HepG2 (cell line): ENCODE data around the gene PTGDR2. TPM values are rescaled to one million over a fixed set of nuclear protein-coding genes. Genes with fewer than 3 reads are reported as not detected.

Experiments
- AHDC1 ChIP-seq: sonication (generic); formaldehyde crosslinking; IDR thresholded peaks from 2 replicates; pipeline ENCODE4 v1.5.1; 2020; ENCODE audit warnings: mild to moderate bottlenecking, missing genetic modification reagents, borderline replicate concordance
- CBX5 ChIP-seq: sonication (generic); formaldehyde crosslinking; IDR thresholded peaks from 2 replicates; pipeline ENCODE4 v1.4.0; 2020; ENCODE audit warnings: missing genetic modification reagents, borderline replicate concordance
- MXD1 ChIP-seq: sonication (generic); formaldehyde crosslinking; IDR thresholded peaks from 2 replicates; pipeline ENCODE4 v1.4.0; 2020; ENCODE audit warnings: mild to moderate bottlenecking, missing genetic modification reagents
- TERF1 ChIP-seq: sonication (generic); formaldehyde crosslinking; IDR thresholded peaks from 2 replicates; pipeline ENCODE4 v1.8.0; 2022; ENCODE audit warnings: mild to moderate bottlenecking, missing genetic modification reagents, moderate library complexity
- THAP11 ChIP-seq: IDR thresholded peaks from 2 replicates; pipeline ENCODE4 v1.6.1; 2016; ENCODE audit warnings: missing biosample characterization, missing genetic modification reagents
- polyA plus RNA-seq, 8 experiments: library from polyadenylated mRNA; depleted of rRNA in 3 of 8; stranded (reverse) in 7 of 8; unstranded in 1 of 8; fragments of >200 nt; fragmentation: Illumina TruSeq in 4 of 8; extraction: Trizol in 4 of 8; gene quantifications; 2 replicates each; pipeline versions ENCODE4 v1.2.1 to v1.2.3, GENCODE V29; 2011 to 2016; ENCODE audit warnings: low read depth in 4 of 8, missing spikeins in 1 of 8, mixed read lengths in 1 of 8; ENCODE audit not compliant: insufficient read depth in 1 of 8
- total RNA-seq, 5 experiments: library from RNA; depleted of rRNA; stranded (reverse); fragments of >200 nt; fragmentation: Illumina TruSeq; extraction: Trizol; gene quantifications; 2 replicates each; pipeline ENCODE4 v1.2.3, GENCODE V29; 2016; ENCODE audit warnings: low read depth in 1 of 5

The PTGDR2 gene
- total and polyA plus RNA-seq, 2 of the 13 experiments (the other 11 are each of a cell fraction or from before 2014, with no cell fraction given): 1.9 to 2.5 TPM

GRCh38 chr11:60871378-60872061 is 15.8 kb upstream of the PTGDR2 start (continued):
- TF ChIP-seq MXD1 (CRISPR knock-in tag) (no peak), TERF1 (no peak), CBX5 (CRISPR knock-in tag) (no peak), THAP11 (CRISPR knock-in tag) (no peak), AHDC1 (CRISPR knock-in tag) (no peak)
